CD4-positive, alpha-beta T cell (primary cell): ENCODE results near the gene CELF4. TPM values are rescaled to one million over a fixed set of nuclear protein-coding genes. Genes with fewer than 3 reads are reported as not detected.

Source experiments
- ATAC-seq: fragments of 200-7000 bp; cut with Tn5 transposase; one replicate; pipeline ENCODE4 v1.10.0; 2022; ENCODE audit warnings: mild to moderate bottlenecking; ENCODE audit not compliant: poor library complexity
- CTCF ChIA-PET: fragments of 350-600 bp; sonication (Branson Sonifier 250); formaldehyde crosslinking; loops from one replicate; lab custom pipeline; 2021; ENCODE audit warnings: antibody characterized with exemption, inconsistent platforms; lab: Charles Lee
- POLR2A ChIA-PET: fragments of 350-600 bp; sonication (Branson Sonifier 250); formaldehyde crosslinking; loops from one replicate; lab custom pipeline; 2021; ENCODE audit warnings: antibody characterized with exemption, inconsistent platforms; lab: Charles Lee
- DNase-seq, 14 experiments: peaks; one replicate each; pipeline ENCODE4 v3.0.0-alpha.2; 2013 to 2020; ENCODE audit warnings: mixed read lengths in 2 of 14
- H3K27ac ChIP-seq, 2 donors: one replicate each; pipeline versions ENCODE4 v1.5.1 to v1.7.0; 2013; ENCODE audit warnings: low read length in 2 of 2, low read depth in 1 of 2, mild to moderate bottlenecking in 1 of 2
- H3K27me3 ChIP-seq, 2 experiments: 1 replicate in 1 of 2; 2 replicates in 1 of 2; pipeline versions ENCODE4 v1.6.1 to v1.7.0; 2013; ENCODE audit warnings: low read length in 2 of 2, control low read depth in 1 of 2, mild to moderate bottlenecking in 1 of 2, moderate library complexity in 1 of 2; ENCODE audit not compliant: insufficient read depth in 2 of 2, control insufficient read depth in 1 of 2
- H3K36me3 ChIP-seq: one replicate; pipeline ENCODE4 v1.6.1; 2013; ENCODE audit warnings: low read length, control low read depth; ENCODE audit not compliant: insufficient read depth
- H3K4me1 ChIP-seq: one replicate; pipeline ENCODE4 v1.6.1; 2013; ENCODE audit warnings: low read length, control low read depth; ENCODE audit not compliant: insufficient read depth
- H3K4me3 ChIP-seq: one replicate; pipeline ENCODE4 v1.5.1; 2013; ENCODE audit warnings: mild to moderate bottlenecking, low read length, moderate library complexity
- H3K9me3 ChIP-seq, 2 experiments: 1 replicate in 1 of 2; 2 replicates in 1 of 2; pipeline versions ENCODE4 v1.6.1 to v1.7.0; 2013; ENCODE audit warnings: low read length in 2 of 2, mild to moderate bottlenecking in 2 of 2, control low read depth in 1 of 2, moderate library complexity in 1 of 2; ENCODE audit not compliant: control insufficient read depth in 1 of 2, insufficient read depth in 1 of 2
- H3K27ac Mint-ChIP-seq: one replicate; pipeline ENCODE4 v1.8.0; 2020; ENCODE audit warnings: mixed read lengths
- H3K27me3 Mint-ChIP-seq: one replicate; pipeline ENCODE4 v1.8.0; 2021; ENCODE audit warnings: mixed read lengths
- H3K36me3 Mint-ChIP-seq: one replicate; pipeline ENCODE4 v1.8.0; 2021; ENCODE audit warnings: low read depth, mixed read lengths
- H3K4me1 Mint-ChIP-seq: one replicate; pipeline ENCODE4 v1.8.0; 2021; ENCODE audit warnings: low read depth, mixed read lengths
- H3K4me3 Mint-ChIP-seq: one replicate; pipeline ENCODE4 v1.8.0; 2020; ENCODE audit warnings: mild to moderate bottlenecking, mixed read lengths
- H3K9me3 Mint-ChIP-seq: one replicate; pipeline ENCODE4 v1.8.0; 2020; ENCODE audit warnings: mixed read lengths
- intact Hi-C, 2 experiments: fragments of 100-400 bp; cut with DNase I in 1 of 2; cut with micrococcal nuclease in 1 of 2; formaldehyde crosslinking; loops; one replicate each; pipeline versions ENCODE4 v1.15.1 to v1.9.0; 2023 to 2025; cut with DNase I, micrococcal nuclease
- total RNA-seq, 174 experiments: library from RNA in 2 of 174; stranded (reverse) in 2 of 174; gene quantifications; one replicate each; pipeline ENCODE4 v1.2.3 and lab custom pipeline; 2021 to 2026
- TF ChIP-seq, protein P1 (sequence below): fragments of 200-600 bp; IDR thresholded peaks from one replicate; pipeline ENCODE4 v1.8.0; 2022; ENCODE audit warnings: antibody characterized with exemption, mild to moderate bottlenecking

CELF4 gene
- total RNA-seq, 2 experiments from 2014 or later = not detected

DNA sequence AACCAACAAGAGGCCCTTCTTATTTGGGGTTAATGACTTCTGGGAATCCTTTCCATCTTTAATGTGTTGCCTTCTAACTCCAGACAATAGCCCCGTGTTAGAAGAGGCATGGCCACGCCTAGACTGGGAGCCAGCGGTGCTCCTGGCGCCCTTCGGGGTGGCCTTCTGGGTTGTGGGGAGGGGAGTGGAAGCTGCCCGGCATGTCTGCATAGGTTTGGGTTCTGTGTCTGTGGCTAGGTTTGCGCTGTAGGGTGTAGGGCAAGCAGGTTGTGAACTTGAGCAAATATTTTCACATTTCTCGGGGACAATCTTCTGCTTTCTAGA, 40.4 kb downstream of the CELF4 start:
- no peak overlapping the region for H3K27ac ChIP-seq
- CTCF ChIA-PET = no interaction called here
- no peaks in the 10 kb centered on the region for H3K4me1 Mint-ChIP-seq
- POLR2A ChIA-PET = no interaction called here
- no peak overlapping the region for H3K4me3 ChIP-seq
- peaks cover 62% of the 10 kb centered on the region for H3K27me3 Mint-ChIP-seq
- H3K36me3 ChIP-seq = no peaks in the 10 kb centered on the region
- H3K9me3 Mint-ChIP-seq = no peaks in the 10 kb centered on the region
- intact Hi-C loops = no loop called here
- DNase-seq = no peak
- no peaks in the 10 kb centered on the region for H3K4me1 ChIP-seq
- H3K27ac Mint-ChIP-seq = no peak overlapping the region
- no peak for ATAC-seq
- no peak overlapping the region for H3K4me3 Mint-ChIP-seq
- no peaks in the 10 kb centered on the region for H3K36me3 Mint-ChIP-seq
- TF ChIP-seq, protein P1, sequence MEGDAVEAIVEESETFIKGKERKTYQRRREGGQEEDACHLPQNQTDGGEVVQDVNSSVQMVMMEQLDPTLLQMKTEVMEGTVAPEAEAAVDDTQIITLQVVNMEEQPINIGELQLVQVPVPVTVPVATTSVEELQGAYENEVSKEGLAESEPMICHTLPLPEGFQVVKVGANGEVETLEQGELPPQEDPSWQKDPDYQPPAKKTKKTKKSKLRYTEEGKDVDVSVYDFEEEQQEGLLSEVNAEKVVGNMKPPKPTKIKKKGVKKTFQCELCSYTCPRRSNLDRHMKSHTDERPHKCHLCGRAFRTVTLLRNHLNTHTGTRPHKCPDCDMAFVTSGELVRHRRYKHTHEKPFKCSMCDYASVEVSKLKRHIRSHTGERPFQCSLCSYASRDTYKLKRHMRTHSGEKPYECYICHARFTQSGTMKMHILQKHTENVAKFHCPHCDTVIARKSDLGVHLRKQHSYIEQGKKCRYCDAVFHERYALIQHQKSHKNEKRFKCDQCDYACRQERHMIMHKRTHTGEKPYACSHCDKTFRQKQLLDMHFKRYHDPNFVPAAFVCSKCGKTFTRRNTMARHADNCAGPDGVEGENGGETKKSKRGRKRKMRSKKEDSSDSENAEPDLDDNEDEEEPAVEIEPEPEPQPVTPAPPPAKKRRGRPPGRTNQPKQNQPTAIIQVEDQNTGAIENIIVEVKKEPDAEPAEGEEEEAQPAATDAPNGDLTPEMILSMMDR = no peak
- H3K9me3 ChIP-seq = peaks cover 0 to 25% of the 10 kb centered on the region in 2 experiments
- peaks cover 18 to 39% of the 10 kb centered on the region in 2 experiments for H3K27me3 ChIP-seq

GRCh38 chr18:37524498-37525261, 40.9 kb downstream of the CELF4 start:
- intact Hi-C loops = no loop called here
- Mint-ChIP-seq H3K36me3 (no peaks in the 10 kb centered on the region), H3K4me1 (no peaks in the 10 kb centered on the region), H3K4me3 (no peak overlapping the region), H3K27ac (no peak overlapping the region), H3K27me3 (peaks cover 62% of the 10 kb centered on the region), H3K9me3 (no peaks in the 10 kb centered on the region)
- Histone ChIP-seq H3K27me3 (peaks cover 18 to 39% of the 10 kb centered on the region in 2 experiments), H3K27ac (no peak overlapping the region), H3K4me1 (no peaks in the 10 kb centered on the region), H3K36me3 (no peaks in the 10 kb centered on the region), H3K4me3 (no peak overlapping the region), H3K9me3 (peaks cover 0 to 25% of the 10 kb centered on the region in 2 experiments)
- ChIA-PET POLR2A (no interaction called here), CTCF (no interaction called here)
- ATAC-seq (no peak), DNase-seq (no peak)
- TF ChIP-seq, protein P1 = no peak

GRCh38 chr18:37524139-37524497, 41.5 kb downstream of the CELF4 start:
- ATAC-seq (no peak), DNase-seq (no peak)
- Histone ChIP-seq H3K27me3 (peaks cover 18 to 39% of the 10 kb centered on the region in 2 experiments), H3K4me1 (no peaks in the 10 kb centered on the region), H3K36me3 (no peaks in the 10 kb centered on the region), H3K4me3 (no peak overlapping the region), H3K27ac (no peak overlapping the region), H3K9me3 (peaks cover 0 to 25% of the 10 kb centered on the region in 2 experiments)
- Mint-ChIP-seq H3K9me3 (no peaks in the 10 kb centered on the region), H3K36me3 (no peaks in the 10 kb centered on the region), H3K4me1 (no peaks in the 10 kb centered on the region), H3K4me3 (no peak overlapping the region), H3K27me3 (peaks cover 62% of the 10 kb centered on the region), H3K27ac (no peak overlapping the region)
- CTCF ChIA-PET = no interaction called here
- TF ChIP-seq, protein P1 = no peak
- intact Hi-C loops = no loop called here
- POLR2A ChIA-PET = no interaction called here
